Parathyroid adenoma (tissue), 2 donors: Measurements from ENCODE around the gene CTSG.
"Not testable (repeated sequence)": the region's sequence is repeated elsewhere in the genome, so short reads cannot be mapped to it uniquely, and the experiment has no call there.

Source experiments
- H2AFZ ChIP-seq: fragments of 300-600 bp; sonication (generic); one replicate; pipeline ENCODE4 v1.7.0; 2017; ENCODE audit warnings: antibody characterized with exemption, mild to moderate bottlenecking
- H3K27ac ChIP-seq: fragments of 300-600 bp; sonication (generic); one replicate; pipeline ENCODE4 v1.7.0; 2017
- H3K27me3 ChIP-seq: fragments of 300-600 bp; sonication (generic); one replicate; pipeline ENCODE4 v1.7.0; 2017; ENCODE audit warnings: low read length; ENCODE audit not compliant: control insufficient read depth, insufficient read depth
- H3K36me3 ChIP-seq: fragments of 300-600 bp; sonication (generic); one replicate; pipeline ENCODE4 v1.7.0; 2017; ENCODE audit warnings: low read length; ENCODE audit not compliant: control insufficient read depth, insufficient read depth
- H3K4me1 ChIP-seq: fragments of 300-600 bp; sonication (generic); one replicate; pipeline ENCODE4 v1.7.0; 2017; ENCODE audit warnings: control low read depth
- H3K4me2 ChIP-seq: fragments of 300-600 bp; sonication (generic); one replicate; pipeline ENCODE4 v1.7.0; 2017; ENCODE audit warnings: low read length
- H3K4me3 ChIP-seq: fragments of 300-600 bp; sonication (generic); one replicate; pipeline ENCODE4 v1.7.0; 2017; ENCODE audit warnings: low read depth, low read length
- H3K79me2 ChIP-seq: fragments of 300-600 bp; sonication (generic); one replicate; pipeline ENCODE4 v1.7.0; 2017; ENCODE audit warnings: control low read depth
- H3K9ac ChIP-seq: fragments of 300-600 bp; sonication (generic); one replicate; pipeline ENCODE4 v1.7.0; 2017; ENCODE audit warnings: mild to moderate bottlenecking
- H3K9me3 ChIP-seq: fragments of 300-600 bp; sonication (generic); one replicate; pipeline ENCODE4 v1.7.0; 2017; ENCODE audit warnings: low read length; ENCODE audit not compliant: control insufficient read depth
- CTCF ChIP-seq: fragments of 300-600 bp; sonication (generic); IDR thresholded peaks from one replicate; pipeline ENCODE4 v1.7.0; 2017; ENCODE audit warnings: antibody characterized with exemption, mild to moderate bottlenecking
- donor health status: primary hyperparathyroidism.

Gene CTSG

GRCh38 chr14:24556756-24557155 lies 19.3 kb downstream of the CTSG start:
- H3K4me1 ChIP-seq = no peaks in the 10 kb centered on the region

GRCh38 chr14:24549064-24549463 lies 27.0 kb downstream of the CTSG start:
- H3K4me1 ChIP-seq, H3K4me3 ChIP-seq, H2AFZ ChIP-seq, H3K27me3 ChIP-seq, H3K9me3 ChIP-seq, H3K9ac ChIP-seq, H3K79me2 ChIP-seq, H3K36me3 ChIP-seq, H3K4me2 ChIP-seq, H3K27ac ChIP-seq: not testable (repeated sequence)

More at GRCh38 chr14:24556756-24557155, 19.3 kb downstream of the CTSG start:
- TF ChIP-seq CTCF = no peak
- no peak overlapping the region for H3K4me3 ChIP-seq
- H3K4me2 ChIP-seq = no peak overlapping the region
- H3K9me3 ChIP-seq = no peaks in the 10 kb centered on the region
- H3K27me3 ChIP-seq = no peaks in the 10 kb centered on the region
- no peak overlapping the region for H3K27ac ChIP-seq
- no peaks in the 10 kb centered on the region for H3K79me2 ChIP-seq
- H3K9ac ChIP-seq = no peak overlapping the region
- no peak overlapping the region for H2AFZ ChIP-seq
- no peaks in the 10 kb centered on the region for H3K36me3 ChIP-seq

GRCh38 chr14:24542346-24542936 lies 33.6 kb downstream of the CTSG start:
- no peak for TF ChIP-seq CTCF
- Histone ChIP-seq H3K4me2 (no peak overlapping the region), H3K9ac (no peak overlapping the region), H3K27me3 (no peaks in the 10 kb centered on the region), H3K9me3 (peaks cover 3% of the 10 kb centered on the region), H3K4me1 (no peaks in the 10 kb centered on the region), H3K4me3 (no peak overlapping the region), H3K27ac (no peak overlapping the region), H2AFZ (no peak overlapping the region), H3K36me3 (no peaks in the 10 kb centered on the region), H3K79me2 (no peaks in the 10 kb centered on the region)

GRCh38 chr14:24535737-24536136 lies 40.3 kb downstream of the CTSG start:
- H2AFZ ChIP-seq = no peak overlapping the region
- no peaks in the 10 kb centered on the region for H3K4me1 ChIP-seq
- H3K36me3 ChIP-seq = no peaks in the 10 kb centered on the region
- H3K4me2 ChIP-seq = no peak overlapping the region
- no peak for TF ChIP-seq CTCF
- H3K79me2 ChIP-seq = no peaks in the 10 kb centered on the region
- no peak overlapping the region for H3K9ac ChIP-seq
- no peak overlapping the region for H3K4me3 ChIP-seq
- no peak overlapping the region for H3K27ac ChIP-seq
- H3K9me3 ChIP-seq = no peaks in the 10 kb centered on the region
- no peaks in the 10 kb centered on the region for H3K27me3 ChIP-seq

- no peak overlapping the region for H3K27ac ChIP-seq
- no peak for TF ChIP-seq CTCF
- no peak overlapping the region for H3K4me3 ChIP-seq
- H3K27me3 ChIP-seq = no peaks in the 10 kb centered on the region
- no peaks in the 10 kb centered on the region for H3K79me2 ChIP-seq
- no peak overlapping the region for H3K4me2 ChIP-seq
- H2AFZ ChIP-seq = no peak overlapping the region
- H3K4me1 ChIP-seq = no peaks in the 10 kb centered on the region
- no peaks in the 10 kb centered on the region for H3K9me3 ChIP-seq
- no peak overlapping the region for H3K9ac ChIP-seq
- no peaks in the 10 kb centered on the region for H3K36me3 ChIP-seq
These were observed 41.8 kb downstream of the CTSG start for GRCh38 chr14:24534286-24534685.

GRCh38 chr14:24525877-24526620 lies 50.0 kb downstream of the CTSG start:
- H3K27me3 ChIP-seq, H3K9ac ChIP-seq, H3K4me1 ChIP-seq, H3K36me3 ChIP-seq, H2AFZ ChIP-seq, H3K4me2 ChIP-seq, H3K27ac ChIP-seq, H3K79me2 ChIP-seq, H3K9me3 ChIP-seq, H3K4me3 ChIP-seq: not testable (repeated sequence)
